B cell (primary cell): Measurements from ENCODE around the gene SIX5. TPM values are rescaled to one million over a fixed set of nuclear protein-coding genes. Genes with fewer than 3 reads are reported as not detected.

Source experiments
- ATAC-seq: fragments of 200-7000 bp; cut with Tn5 transposase; one replicate; pipeline ENCODE4 v1.10.0; 2021; ENCODE audit warnings: low read depth, mild to moderate bottlenecking, moderate number of reproducible peaks, moderate library complexity
- CTCF ChIA-PET: fragments of 350-600 bp; sonication (Branson Sonifier 250); formaldehyde crosslinking; loops from one replicate; lab custom pipeline; 2021; ENCODE audit warnings: antibody characterized with exemption, inconsistent platforms; lab: Charles Lee
- POLR2A ChIA-PET: fragments of 350-600 bp; sonication (Branson Sonifier 250); formaldehyde crosslinking; loops from one replicate; lab custom pipeline; 2021; ENCODE audit warnings: antibody characterized with exemption; lab: Charles Lee
- DNase-seq: peaks from one replicate; pipeline ENCODE4 v3.0.0; 2013
- H2AFZ ChIP-seq: 2 replicates; pipeline ENCODE4 v1.6.1; 2012; ENCODE audit warnings: mild to moderate bottlenecking, low read depth, low read length; ENCODE audit not compliant: insufficient read depth, poor library complexity, severe bottlenecking
- H3K27ac ChIP-seq, 2 donors: 1 replicate in 1 of 2; 2 replicates in 1 of 2; pipeline ENCODE4 v1.5.1; 2012 to 2013; ENCODE audit warnings: low read length in 2 of 2, mild to moderate bottlenecking in 2 of 2, moderate library complexity in 1 of 2
- H3K27me3 ChIP-seq, 4 experiments: fragments of 200-600 bp in 1 of 4; sonication (generic) in 1 of 4; replicated peaks in 1 of 4; 1 replicate in 2 of 4; 2 replicates in 2 of 4; pipeline versions ENCODE4 v1.6.1 to v1.7.0; 2013 to 2016; ENCODE audit warnings: low read length in 3 of 4, mild to moderate bottlenecking in 2 of 4, mixed read lengths in 1 of 4, moderate library complexity in 1 of 4; ENCODE audit not compliant: insufficient read depth in 4 of 4, control insufficient read depth in 3 of 4; ENCODE audit errors: control extremely low read depth in 1 of 4
- H3K36me3 ChIP-seq, 2 experiments: replicated peaks in 1 of 2; 1 replicate in 1 of 2; 2 replicates in 1 of 2; pipeline versions ENCODE4 v1.6.1 to v1.7.1; 2013; ENCODE audit warnings: low read length in 1 of 2; ENCODE audit not compliant: insufficient read depth in 2 of 2, control insufficient read depth in 1 of 2; ENCODE audit errors: control extremely low read depth in 1 of 2, extremely low read depth in 1 of 2
- H3K4me1 ChIP-seq, 2 donors: fragments of 200-600 bp in 1 of 2; sonication (generic) in 1 of 2; 1 replicate in 1 of 2; 2 replicates in 1 of 2; pipeline versions ENCODE4 v1.5.1 to v1.6.1; 2013 to 2017; ENCODE audit warnings: low read length in 2 of 2; ENCODE audit not compliant: control insufficient read depth in 2 of 2, insufficient read depth in 2 of 2
- H3K4me2 ChIP-seq: replicated peaks from 2 replicates; pipeline ENCODE3; 2012; ENCODE audit warnings: mild to moderate bottlenecking, low read depth, low read length; ENCODE audit not compliant: poor library complexity, severe bottlenecking
- H3K4me3 ChIP-seq, 5 experiments: fragments of 200-600 bp in 1 of 5; sonication (generic) in 1 of 5; 1 replicate in 3 of 5; 2 replicates in 2 of 5; pipeline versions ENCODE4 v1.5.1 to v1.7.0; 2011 to 2016; ENCODE audit warnings: low read length in 4 of 5, mild to moderate bottlenecking in 4 of 5, low read depth in 2 of 5, control low read depth in 1 of 5, moderate library complexity in 1 of 5; ENCODE audit not compliant: insufficient read depth in 1 of 5; ENCODE audit errors: control extremely low read depth in 1 of 5, extremely low read depth in 1 of 5
- H3K79me2 ChIP-seq: fragments of 200-600 bp; sonication (generic); one replicate; pipeline ENCODE4 v1.6.0; 2016; ENCODE audit warnings: low read length; ENCODE audit not compliant: control insufficient read depth, insufficient read depth
- H3K9ac ChIP-seq: fragments of 200-600 bp; sonication (generic); 2 replicates; pipeline ENCODE4 v1.6.1; 2017; ENCODE audit warnings: mild to moderate bottlenecking, low read length, moderate library complexity
- H3K9me3 ChIP-seq, 3 donors: one replicate each; pipeline versions ENCODE4 v1.6.1 to v1.7.1; 2013; ENCODE audit warnings: low read length in 2 of 3; ENCODE audit not compliant: control insufficient read depth in 2 of 3, insufficient read depth in 1 of 3; ENCODE audit errors: control extremely low read depth in 1 of 3
- H4K20me1 ChIP-seq: 2 replicates; pipeline ENCODE4 v1.6.0; 2012; ENCODE audit warnings: mild to moderate bottlenecking, low read length; ENCODE audit not compliant: insufficient read depth, control insufficient read depth, poor library complexity, severe bottlenecking
- H3K27ac Mint-ChIP-seq: one replicate; pipeline ENCODE4 v1.8.0; 2021; ENCODE audit warnings: mixed read lengths
- H3K27me3 Mint-ChIP-seq: one replicate; pipeline ENCODE4 v1.8.0; 2021; ENCODE audit warnings: mixed read lengths
- H3K4me1 Mint-ChIP-seq: one replicate; pipeline ENCODE4 v1.8.0; 2021; ENCODE audit warnings: mixed read lengths
- H3K4me3 Mint-ChIP-seq: one replicate; pipeline ENCODE4 v1.8.0; 2021; ENCODE audit warnings: mixed read lengths
- H3K9me3 Mint-ChIP-seq: one replicate; pipeline ENCODE4 v1.8.0; 2022; ENCODE audit warnings: mixed read lengths; ENCODE audit not compliant: insufficient read depth
- CTCF ChIP-seq: fragments of 200-600 bp; IDR thresholded peaks from one replicate; pipeline ENCODE4 v1.8.0; 2022; ENCODE audit warnings: antibody characterized with exemption, mild to moderate bottlenecking
- EZH2 ChIP-seq: IDR thresholded peaks from 2 replicates; pipeline ENCODE4 v1.6.1; 2012; ENCODE audit warnings: borderline replicate concordance, low read depth, mild to moderate bottlenecking, moderate library complexity, low read length; ENCODE audit not compliant: insufficient read depth, poor library complexity, severe bottlenecking
- WGBS: methylation state at CpG from one replicate; pipeline ENCODE4 v1.1.5; 2013; ENCODE audit warnings: missing lambda C conversion rate; ENCODE audit not compliant: insufficient coverage; 5-methylcytosine and 5-hydroxymethylcytosine counted together
- intact Hi-C: fragments of 100-400 bp; cut with micrococcal nuclease; formaldehyde crosslinking; loops from one replicate; pipeline ENCODE4 v1.10.0; 2022
- polyA plus RNA-seq: library from polyadenylated mRNA; depleted of rRNA; stranded (reverse); fragments of >200 nt; gene quantifications from 2 replicates; pipeline ENCODE4 v1.2.3, GENCODE V29; 2012
- total RNA-seq, 2 donors: library from RNA; stranded (reverse); fragments of 120-200 nt in 1 of 2; gene quantifications; 1 replicate in 1 of 2; 2 replicates in 1 of 2; pipeline versions ENCODE4 v1.2.3 to v1.2.4, GENCODE V29; 2013 to 2022

Gene SIX5
- total and polyA plus RNA-seq, 2 donors (not counting 1 experiment from before 2014, with no cell fraction given) = 1.4 to 2.1 TPM

- DNase-seq (no peak), ATAC-seq (no peak)
- no peaks in the 10 kb centered on the region for H3K9me3 Mint-ChIP-seq
- Histone ChIP-seq H3K79me2 (no peaks in the 10 kb centered on the region), H3K9me3 (peaks cover 0 to 4% (median 0%) of the 10 kb centered on the region in 3 donors), H3K27me3 (peaks cover 0 to 6% (median 0%) of the 10 kb centered on the region in 4 experiments), H3K4me2 (no peak overlapping the region), H3K27ac (no peak overlapping the region), H2AFZ (no peak overlapping the region), H3K9ac (no peak overlapping the region), H4K20me1 (no peaks in the 10 kb centered on the region), H3K4me1 (no peaks in the 10 kb centered on the region), H3K36me3 (no peaks in the 10 kb centered on the region), H3K4me3 (no peak overlapping the region)
- no peak for TF ChIP-seq EZH2
- no peak for TF ChIP-seq CTCF
- CTCF ChIA-PET = interaction anchor here (0.7 to 11.8 kb wide), 3 partner anchors 9 to 34 kb away, joined by 3 to 302 read pairs (median 3); partner anchors contain the start of gene SIX5
- H3K27me3 Mint-ChIP-seq = peaks cover 5% of the 10 kb centered on the region
- WGBS = 100% methylated on average over 4 of the region's 8 CpGs
- POLR2A ChIA-PET = no interaction called here
- H3K27ac Mint-ChIP-seq = no peak overlapping the region
- peaks cover 2% of the 10 kb centered on the region for H3K4me1 Mint-ChIP-seq
- intact Hi-C loops = no loop called here
- no peak overlapping the region for H3K4me3 Mint-ChIP-seq
Observed at GRCh38 chr19:45804959-45805230, 35.8 kb upstream of the SIX5 start.

GRCh38 chr19:45804140-45804958 is 35.3 kb upstream of the SIX5 start:
- ATAC-seq (no peak), DNase-seq (no peak)
- no peak for TF ChIP-seq CTCF
- no peak for TF ChIP-seq EZH2
- peaks cover 5% of the 10 kb centered on the region for H3K27me3 Mint-ChIP-seq
- Histone ChIP-seq H3K4me1 (peaks cover 0 to under 1% of the 10 kb centered on the region in 2 donors), H3K4me3 (no peak overlapping the region), H3K9ac (no peak overlapping the region), H3K9me3 (peaks cover 0 to 4% (median 0%) of the 10 kb centered on the region in 3 donors), H3K36me3 (no peaks in the 10 kb centered on the region), H4K20me1 (no peaks in the 10 kb centered on the region), H3K79me2 (no peaks in the 10 kb centered on the region), H3K27ac (no peak overlapping the region), H2AFZ (no peak overlapping the region), H3K27me3 (peaks cover 0 to 10% (median 0%) of the 10 kb centered on the region in 4 experiments), H3K4me2 (no peak overlapping the region)
- H3K27ac Mint-ChIP-seq = no peak overlapping the region
- 94% methylated on average over 53 of the region's 57 CpGs for WGBS
- peaks cover 2% of the 10 kb centered on the region for H3K4me1 Mint-ChIP-seq
- intact Hi-C loops = no loop called here
- H3K4me3 Mint-ChIP-seq = no peak overlapping the region
- POLR2A ChIA-PET = interaction anchor here (0.5 kb wide), 1 partner anchor 35 kb away, joined by 5 read pairs; no protein-coding TSS in a partner anchor
- CTCF ChIA-PET = interaction anchor here (1.0 to 11.8 kb wide), 4 partner anchors 10 to 124 kb away, joined by 3 to 302 read pairs (median 4); partner anchors contain the start of gene SIX5
- H3K9me3 Mint-ChIP-seq = no peaks in the 10 kb centered on the region
